ENCODE results near the gene MYEF2.

- TF ChIP-seq YY1 (IDR thresholded peaks at IDR 0.05; ENCODE audit: insufficient read depth, insufficient read length) (no peak), SUZ12 (IDR thresholded peaks at IDR 0.05; ENCODE audit: extremely low read depth, insufficient read depth, insufficient read length) (no peak), ZNF274 (IDR thresholded peaks at IDR 0.05; ENCODE audit: low read depth, low read length) (no peak)
These were observed 9.5 kb downstream of the MYEF2 start for GRCh38 chr15:48168616-48169015.
